GM23338 (cell line): Measurements from ENCODE around the gene AGBL2. TPM values are rescaled to one million over a fixed set of nuclear protein-coding genes. Genes with fewer than 3 reads are reported as not detected.

Source experiments
- ATAC-seq: fragments of 200-7000 bp; cut with Tn5 transposase; 3 replicates; pipeline ENCODE4 v1.9.1; 2020
- DNase-seq: peaks from one replicate; pipeline ENCODE4 v3.0.0-alpha.2; 2015; ENCODE audit warnings: low spot score
- H2AFZ ChIP-seq: fragments of 200-600 bp; sonication (generic); 2 replicates; pipeline ENCODE4 v1.8.0; 2016; ENCODE audit warnings: antibody characterized with exemption, mild to moderate bottlenecking, moderate library complexity
- H3F3A ChIP-seq: fragments of 200-600 bp; sonication (generic); replicated peaks from 2 replicates; pipeline ENCODE4 v1.8.0; 2017; ENCODE audit warnings: antibody characterized with exemption, mixed run types, low read depth
- H3K27ac ChIP-seq: fragments of 200-600 bp; sonication (generic); 2 replicates; pipeline ENCODE4 v1.6.1; 2016; ENCODE audit warnings: low read depth
- H3K27me3 ChIP-seq: fragments of 200-600 bp; sonication (generic); 2 replicates; pipeline ENCODE4 v1.8.0; 2016; ENCODE audit warnings: mild to moderate bottlenecking, mixed run types, moderate library complexity; ENCODE audit not compliant: insufficient read depth
- H3K36me3 ChIP-seq: fragments of 200-600 bp; sonication (generic); 2 replicates; pipeline ENCODE4 v1.8.0; 2016; ENCODE audit warnings: mild to moderate bottlenecking; ENCODE audit not compliant: insufficient read depth
- H3K4me1 ChIP-seq: fragments of 200-600 bp; sonication (generic); 2 replicates; pipeline ENCODE4 v1.8.0; 2016; ENCODE audit warnings: mild to moderate bottlenecking, moderate library complexity; ENCODE audit not compliant: insufficient read depth
- H3K4me2 ChIP-seq: fragments of 200-600 bp; sonication (generic); 2 replicates; pipeline ENCODE4 v1.7.1; 2017; ENCODE audit warnings: mixed run types
- H3K4me3 ChIP-seq: fragments of 200-600 bp; sonication (generic); 2 replicates; pipeline ENCODE4 v1.6.1; 2016; ENCODE audit warnings: mixed run types
- H3K79me2 ChIP-seq: fragments of 200-600 bp; sonication (generic); replicated peaks from 2 replicates; pipeline ENCODE4 v1.8.0; 2017; ENCODE audit warnings: mild to moderate bottlenecking; ENCODE audit not compliant: insufficient read depth
- H3K9me2 ChIP-seq: fragments of 200-600 bp; sonication (generic); 2 replicates; pipeline ENCODE4 v1.8.0; 2017; ENCODE audit not compliant: insufficient read depth
- H4K20me1 ChIP-seq: fragments of 200-600 bp; sonication (generic); replicated peaks from 2 replicates; pipeline ENCODE4 v1.8.0; 2017; ENCODE audit warnings: mild to moderate bottlenecking; ENCODE audit not compliant: insufficient read depth
- H3K27ac Mint-ChIP-seq: 2 replicates; pipeline ENCODE4 v1.8.0; 2020; ENCODE audit warnings: inconsistent platforms, mild to moderate bottlenecking, moderate library complexity, mixed read lengths
- H3K27me3 Mint-ChIP-seq: 3 replicates; pipeline ENCODE4 v1.8.0; 2022; ENCODE audit warnings: low read depth, mild to moderate bottlenecking, moderate library complexity, mixed read lengths, inconsistent platforms; ENCODE audit not compliant: insufficient read depth, poor library complexity
- H3K36me3 Mint-ChIP-seq: 3 replicates; pipeline ENCODE4 v1.8.0; 2021; ENCODE audit warnings: low read depth, mild to moderate bottlenecking, inconsistent platforms, moderate library complexity, mixed read lengths
- H3K4me1 Mint-ChIP-seq: 3 replicates; pipeline ENCODE4 v1.8.0; 2020; ENCODE audit warnings: mild to moderate bottlenecking, inconsistent platforms, mixed read lengths
- H3K4me3 Mint-ChIP-seq: 3 replicates; pipeline ENCODE4 v1.8.0; 2021; ENCODE audit warnings: moderate library complexity, mild to moderate bottlenecking, inconsistent platforms, mixed read lengths
- H3K9me3 Mint-ChIP-seq: 3 replicates; pipeline ENCODE4 v1.8.0; 2020; ENCODE audit warnings: moderate library complexity, mild to moderate bottlenecking, inconsistent platforms, mixed read lengths
- CREB1 ChIP-seq: fragments of 250-450 bp; sonication (Bioruptor Pico); IDR thresholded peaks from 2 replicates; pipeline ENCODE4 v1.5.0; 2020; ENCODE audit warnings: low read depth, mild to moderate bottlenecking, moderate library complexity
- CTCF ChIP-seq, 2 experiments: fragments of 200-600 bp in 1 of 2; sonication (generic) in 1 of 2; conservative IDR thresholded peaks; 2 replicates each; pipeline versions ENCODE4 v1.5.1 to v1.6.1; 2016 to 2017; ENCODE audit warnings: antibody characterized with exemption in 2 of 2, low read depth in 2 of 2, mild to moderate bottlenecking in 2 of 2, moderate library complexity in 1 of 2
- ETS1 ChIP-seq: IDR thresholded peaks from 2 replicates; pipeline ENCODE4 v1.6.1; 2016; ENCODE audit warnings: antibody characterized with exemption
- EZH2 ChIP-seq: fragments of 200-600 bp; sonication (generic); IDR thresholded peaks from one replicate; pipeline ENCODE4 v1.8.0; 2017; ENCODE audit warnings: antibody characterized with exemption, mild to moderate bottlenecking, low read depth; ENCODE audit not compliant: unreplicated experiment
- EZH2phosphoT487 ChIP-seq: fragments of 200-600 bp; sonication (generic); IDR thresholded peaks from one replicate; pipeline ENCODE4 v1.8.1; 2018; ENCODE audit warnings: antibody characterized with exemption; ENCODE audit not compliant: unreplicated experiment
- JUNB ChIP-seq: IDR thresholded peaks from one replicate; pipeline ENCODE4 v1.6.1; 2016; ENCODE audit warnings: antibody characterized with exemption; ENCODE audit not compliant: unreplicated experiment
- NANOG ChIP-seq: IDR thresholded peaks from 2 replicates; pipeline ENCODE4 v1.6.1; 2016; ENCODE audit warnings: antibody characterized with exemption, borderline replicate concordance
- POLR2AphosphoS5 ChIP-seq: IDR thresholded peaks from 2 replicates; pipeline ENCODE4 v1.6.1; 2016; ENCODE audit warnings: antibody characterized with exemption, low read depth
- REST ChIP-seq: IDR thresholded peaks from one replicate; pipeline ENCODE4 v1.6.1; 2018; ENCODE audit warnings: antibody characterized with exemption; ENCODE audit not compliant: unreplicated experiment
- STAT1 ChIP-seq: IDR thresholded peaks from one replicate; pipeline ENCODE4 v1.6.1; 2016; ENCODE audit warnings: antibody characterized with exemption; ENCODE audit not compliant: unreplicated experiment
- ZNF114 ChIP-seq: fragments of 250-450 bp; sonication (Bioruptor Pico); IDR thresholded peaks from 2 replicates; pipeline ENCODE4 v1.5.0; 2020; ENCODE audit warnings: mild to moderate bottlenecking, moderate library complexity
- ZNF331 ChIP-seq: fragments of 250-450 bp; sonication (Bioruptor Pico); IDR thresholded peaks from 2 replicates; pipeline ENCODE4 v1.5.0; 2020; ENCODE audit warnings: low read depth, mild to moderate bottlenecking, moderate library complexity
- ZNF462 ChIP-seq: fragments of 250-450 bp; sonication (Bioruptor Pico); IDR thresholded peaks from 2 replicates; pipeline ENCODE4 v1.5.0; 2020; ENCODE audit warnings: mild to moderate bottlenecking, moderate library complexity
- polyA plus RNA-seq: library from polyadenylated mRNA; unstranded; fragments of >200 nt; fragmentation: Nextera tagmentation; extraction: Ambion mirVana; gene quantifications from 2 replicates; pipeline ENCODE4 v1.2.1, GENCODE V29; 2016
- total RNA-seq: library from RNA; depleted of rRNA; stranded (reverse); fragments of >200 nt; shearing (Covaris generic); gene quantifications from 2 replicates; pipeline ENCODE4 v1.2.3, GENCODE V29; 2014

Gene AGBL2
- total and polyA plus RNA-seq, 2 experiments from 2014 or later, result 5.1 to 5.6 TPM

- Mint-ChIP-seq H3K27me3 (no peaks in the 10 kb centered on the region), H3K4me3 (no peak overlapping the region), H3K4me1 (peaks cover 4% of the 10 kb centered on the region; the same call in 1 of the 3 replicates), H3K9me3 (no peaks in the 10 kb centered on the region), H3K36me3 (no peaks in the 10 kb centered on the region), H3K27ac (no peak overlapping the region; the same call in 1 of the 2 replicates)
- H2AFZ ChIP-seq, result no peak overlapping the region
- ATAC-seq (no peak), DNase-seq (no peak)
- H3K79me2 ChIP-seq, result no peaks in the 10 kb centered on the region
- H3K4me3 ChIP-seq, result no peak overlapping the region
- no peaks in the 10 kb centered on the region for H3K27me3 ChIP-seq
- no peaks in the 10 kb centered on the region for H3F3A ChIP-seq
- H3K36me3 ChIP-seq, result no peaks in the 10 kb centered on the region
- no peaks in the 10 kb centered on the region for H3K9me2 ChIP-seq
- no peak overlapping the region for H3K4me2 ChIP-seq
- no peaks in the 10 kb centered on the region for H4K20me1 ChIP-seq
- H3K27ac ChIP-seq, result no peak overlapping the region
- no peaks in the 10 kb centered on the region for H3K4me1 ChIP-seq
- TF ChIP-seq ETS1, result no peak
- no peak for TF ChIP-seq CTCF (conservative IDR thresholded peaks at IDR 0.05; ENCODE audit: low read depth in 2 of 2)
- TF ChIP-seq CREB1 (CRISPR knock-in tag), result no peak
- no peak for TF ChIP-seq JUNB
- no peak for TF ChIP-seq ZNF114 (CRISPR knock-in tag)
- TF ChIP-seq STAT1, result no peak
- no peak for TF ChIP-seq ZNF462 (CRISPR knock-in tag)
- TF ChIP-seq POLR2AphosphoS5, result no peak
- no peak for TF ChIP-seq NANOG
- no peak for TF ChIP-seq ZNF331
- no peak for TF ChIP-seq EZH2phosphoT487
- no peak for TF ChIP-seq REST
- TF ChIP-seq EZH2, result no peak
These were observed 47.6 kb downstream of the AGBL2 start for GRCh38 chr11:47667555-47667954.
